Epithelial cell of alveolus of lung (primary cell): ENCODE data around the gene TBX21. TPM values are rescaled to one million over a fixed set of nuclear protein-coding genes. Genes with fewer than 3 reads are reported as not detected.

ENCODE experiments used
- total RNA-seq: library from RNA; depleted of rRNA; stranded (reverse); fragments of >200 nt; gene quantifications from 2 replicates; pipeline ENCODE4 v1.2.1, GENCODE V29; 2015

The TBX21 gene, protein sequence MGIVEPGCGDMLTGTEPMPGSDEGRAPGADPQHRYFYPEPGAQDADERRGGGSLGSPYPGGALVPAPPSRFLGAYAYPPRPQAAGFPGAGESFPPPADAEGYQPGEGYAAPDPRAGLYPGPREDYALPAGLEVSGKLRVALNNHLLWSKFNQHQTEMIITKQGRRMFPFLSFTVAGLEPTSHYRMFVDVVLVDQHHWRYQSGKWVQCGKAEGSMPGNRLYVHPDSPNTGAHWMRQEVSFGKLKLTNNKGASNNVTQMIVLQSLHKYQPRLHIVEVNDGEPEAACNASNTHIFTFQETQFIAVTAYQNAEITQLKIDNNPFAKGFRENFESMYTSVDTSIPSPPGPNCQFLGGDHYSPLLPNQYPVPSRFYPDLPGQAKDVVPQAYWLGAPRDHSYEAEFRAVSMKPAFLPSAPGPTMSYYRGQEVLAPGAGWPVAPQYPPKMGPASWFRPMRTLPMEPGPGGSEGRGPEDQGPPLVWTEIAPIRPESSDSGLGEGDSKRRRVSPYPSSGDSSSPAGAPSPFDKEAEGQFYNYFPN
- 0.39 TPM in 1 of 2 replicates, not detected in the other for total RNA-seq

DNA sequence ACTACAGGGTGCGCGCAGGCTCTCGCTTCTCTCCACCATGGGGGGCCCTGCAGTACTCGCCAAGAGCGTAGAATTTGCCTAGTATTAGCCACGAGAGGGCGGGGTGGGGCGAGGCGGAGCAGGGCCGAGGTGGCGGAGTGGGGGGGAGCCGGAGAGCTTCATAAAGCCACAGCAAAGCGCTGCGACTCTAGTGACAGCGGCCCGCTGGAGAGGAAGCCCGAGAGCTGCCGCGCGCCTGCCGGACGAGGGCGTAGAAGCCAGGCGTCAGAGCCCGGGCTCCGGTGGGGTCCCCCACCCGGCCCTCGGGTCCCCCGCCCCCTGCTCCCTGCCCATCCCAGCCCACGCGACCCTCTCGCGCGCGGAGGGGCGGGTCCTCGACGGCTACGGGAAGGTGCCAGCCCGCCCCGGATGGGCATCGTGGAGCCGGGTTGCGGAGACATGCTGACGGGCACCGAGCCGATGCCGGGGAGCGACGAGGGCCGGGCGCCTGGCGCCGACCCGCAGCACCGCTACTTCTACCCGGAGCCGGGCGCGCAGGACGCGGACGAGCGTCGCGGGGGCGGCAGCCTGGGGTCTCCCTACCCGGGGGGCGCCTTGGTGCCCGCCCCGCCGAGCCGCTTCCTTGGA is at the start of gene TBX21:
TBX21 (plus strand) TSS at position 190 of the 627 bp plus-strand sequence; CDS start at position 409, 219 bp downstream.

DNA sequence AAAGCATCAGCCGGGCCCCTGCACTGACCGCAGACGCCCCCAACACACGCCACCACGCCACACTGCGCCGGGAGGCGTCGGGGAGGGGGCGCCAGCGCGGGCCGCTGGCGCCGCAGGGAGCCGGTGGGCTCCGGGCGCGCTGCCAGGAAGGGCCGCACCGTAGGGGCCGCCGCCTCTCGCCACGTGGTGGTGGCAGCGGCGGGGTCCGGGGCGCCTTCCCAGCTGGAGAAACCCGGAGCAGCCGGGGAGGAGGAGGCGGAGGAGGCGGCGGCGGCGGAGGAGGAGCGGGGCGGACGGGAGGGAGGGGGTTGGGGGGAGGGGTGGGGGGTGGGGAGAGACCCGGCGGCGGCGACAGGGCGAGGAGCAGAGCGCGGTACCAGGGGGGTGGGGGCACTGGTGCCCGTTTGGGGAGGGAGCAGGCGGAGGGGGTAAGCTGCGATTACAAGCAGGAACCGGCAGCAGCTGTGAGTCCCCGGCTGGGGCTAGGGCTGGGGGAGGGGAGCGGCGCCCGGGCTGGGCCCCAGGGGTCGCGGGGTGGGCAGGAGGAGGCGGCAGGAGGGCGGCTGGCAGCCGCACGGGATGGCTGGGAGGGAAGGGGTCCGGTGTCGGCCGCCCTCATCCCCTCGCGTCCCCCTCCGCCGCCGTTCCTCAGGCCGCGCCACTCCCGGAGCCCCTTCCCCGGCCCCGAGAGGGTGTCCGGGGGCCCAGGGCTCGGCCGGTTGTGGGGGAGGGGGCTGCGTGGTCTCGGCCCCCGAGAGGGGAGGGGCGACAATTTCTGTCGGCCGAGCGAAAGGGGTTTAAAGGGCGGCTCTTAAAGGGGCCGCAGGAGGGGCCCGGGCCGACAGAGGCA is 39.1 kb upstream of the TBX21 start, which contains the start of gene TBKBP1:
TBKBP1 (plus strand) TSS at position 431 of the 850 bp plus-strand sequence. CDS start 1,952 bp downstream, outside the sequence.

Other genes with a start within 250 kb of the TBX21 start
- 36.3 and 58.4 TPM in 2 replicates for gene NPEPPS, start 202.1 kb upstream of the TBX21 start, total RNA-seq
- 172 and 270 TPM in 2 replicates for gene KPNB1, start 83.3 kb upstream of the TBX21 start, total RNA-seq
- gene TBKBP1, start 39.1 kb upstream of the TBX21 start, total RNA-seq = 4.5 and 12.9 TPM in 2 replicates
- 5.9 and 10.6 TPM in 2 replicates for gene OSBPL7, start 88.6 kb downstream of the TBX21 start, total RNA-seq
- gene MRPL10, start 98.3 kb downstream of the TBX21 start, total RNA-seq = 56.2 and 57.4 TPM in 2 replicates
- 0.13 TPM in 1 of 2 replicates, not detected in the other for gene LRRC46, start 98.4 kb downstream of the TBX21 start, total RNA-seq
- gene SCRN2, start 108.0 kb downstream of the TBX21 start, total RNA-seq = 16.8 and 27.5 TPM in 2 replicates
- gene SP6, start 117.9 kb downstream of the TBX21 start, total RNA-seq = 0.13 TPM in 1 of 2 replicates, not detected in the other
- 2.1 and 4.6 TPM in 2 replicates for gene SP2, start 163.0 kb downstream of the TBX21 start, total RNA-seq
- gene PNPO, start 208.3 kb downstream of the TBX21 start, total RNA-seq = 17.2 and 32.7 TPM in 2 replicates
- 0.26 TPM in 1 of 2 replicates, not detected in the other for gene PRR15L, start 224.6 kb downstream of the TBX21 start, total RNA-seq
- gene CDK5RAP3, start 237.9 kb downstream of the TBX21 start, total RNA-seq = 32.2 and 58.6 TPM in 2 replicates